ENCODE measurements around the gene TANGO2. TPM values are rescaled to one million over a fixed set of nuclear protein-coding genes. Genes with fewer than 3 reads are reported as not detected.

Gene TANGO2
- total RNA-seq, 1 donor from 2014 or later = 84.5 TPM

GRCh38 chr22:20021196-20022181, 579 bp downstream of the TANGO2 start:
- intact Hi-C loops (cut with DNase I) = loop anchor here (1.0 to 5.0 kb wide), 3 partner anchors 35 to 96 kb away; partner anchors contain the start of genes DGCR8, RANBP1 and TRMT2A
- DNase-seq (ENCODE audit: low spot score) = peak; percentile 86

- DNase-seq (ENCODE audit: low spot score) = no peak
- intact Hi-C loops (cut with DNase I) = loop anchor here (5.0 kb wide), 1 partner anchor 95 kb away; the partner anchor contains the start of genes RANBP1 and TRMT2A
Measured at GRCh38 chr22:20022231-20022977, 1.5 kb downstream of the TANGO2 start.

DNA sequence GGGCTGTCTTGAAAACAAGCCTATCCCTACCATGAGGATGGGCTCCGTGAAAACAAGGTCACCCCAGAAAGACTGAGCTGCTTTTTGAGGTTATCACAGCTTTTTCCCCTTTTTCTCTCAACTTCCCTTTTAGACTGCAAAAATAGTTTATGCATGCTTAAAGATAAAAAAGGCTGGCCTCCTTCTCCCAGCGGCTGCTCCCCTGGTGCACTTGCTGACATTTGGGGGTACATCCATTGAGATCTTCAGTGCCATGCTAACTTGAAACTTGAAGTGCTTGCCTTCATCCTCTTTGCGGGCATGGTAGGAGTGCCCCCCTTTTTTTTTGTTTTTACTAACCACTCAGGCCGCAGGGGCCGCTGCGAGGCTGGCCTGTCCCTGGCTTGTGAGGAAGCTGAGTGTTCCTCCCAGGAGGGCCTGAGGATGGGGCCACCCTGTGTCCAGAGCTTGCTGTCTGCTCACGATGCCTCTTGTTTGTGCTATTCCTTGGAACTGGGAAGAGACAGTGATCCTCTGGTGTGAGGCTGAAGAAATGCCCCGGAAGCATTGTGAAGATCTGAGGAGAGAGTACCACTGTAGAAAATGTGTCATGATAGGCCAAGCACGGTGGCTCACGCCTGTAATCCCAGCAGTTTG, 2.2 kb downstream of the TANGO2 start:
- intact Hi-C loops (cut with DNase I) = loop anchor here (5.0 kb wide), 1 partner anchor 94 kb away; the partner anchor contains the start of genes RANBP1 and TRMT2A
- DNase-seq (ENCODE audit: low spot score) = no peak

DNA sequence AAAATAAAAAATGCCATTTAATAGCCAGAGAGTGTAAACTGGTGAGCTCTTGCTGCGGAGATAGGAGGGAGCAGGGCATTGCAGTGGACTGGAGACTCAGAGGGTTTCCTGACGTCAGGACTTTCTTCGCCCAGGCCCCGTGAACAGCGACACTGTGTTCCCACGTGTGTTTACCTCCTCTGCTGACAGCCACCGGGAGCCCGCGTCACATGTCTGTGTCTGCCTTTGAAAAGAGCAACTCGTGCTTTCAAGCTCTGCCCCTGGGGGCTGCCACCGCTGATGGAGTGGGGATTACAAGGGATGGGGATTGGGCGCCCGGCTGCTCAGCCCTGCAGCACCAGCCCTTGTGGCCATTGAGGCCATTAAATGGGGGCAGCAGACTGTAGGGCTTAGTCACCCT, 3.3 kb downstream of the TANGO2 start:
- no peak for DNase-seq (ENCODE audit: low spot score)
- intact Hi-C loops (cut with DNase I) = loop anchor here (5.0 kb wide), 1 partner anchor 93 kb away; the partner anchor contains the start of genes RANBP1 and TRMT2A

- intact Hi-C loops (cut with DNase I) = loop anchor here (5.0 kb wide), 1 partner anchor 92 kb away; the partner anchor contains the start of genes RANBP1 and TRMT2A
- DNase-seq (ENCODE audit: low spot score) = no peak
Measured at GRCh38 chr22:20024650-20025397, 3.9 kb downstream of the TANGO2 start.

DNA sequence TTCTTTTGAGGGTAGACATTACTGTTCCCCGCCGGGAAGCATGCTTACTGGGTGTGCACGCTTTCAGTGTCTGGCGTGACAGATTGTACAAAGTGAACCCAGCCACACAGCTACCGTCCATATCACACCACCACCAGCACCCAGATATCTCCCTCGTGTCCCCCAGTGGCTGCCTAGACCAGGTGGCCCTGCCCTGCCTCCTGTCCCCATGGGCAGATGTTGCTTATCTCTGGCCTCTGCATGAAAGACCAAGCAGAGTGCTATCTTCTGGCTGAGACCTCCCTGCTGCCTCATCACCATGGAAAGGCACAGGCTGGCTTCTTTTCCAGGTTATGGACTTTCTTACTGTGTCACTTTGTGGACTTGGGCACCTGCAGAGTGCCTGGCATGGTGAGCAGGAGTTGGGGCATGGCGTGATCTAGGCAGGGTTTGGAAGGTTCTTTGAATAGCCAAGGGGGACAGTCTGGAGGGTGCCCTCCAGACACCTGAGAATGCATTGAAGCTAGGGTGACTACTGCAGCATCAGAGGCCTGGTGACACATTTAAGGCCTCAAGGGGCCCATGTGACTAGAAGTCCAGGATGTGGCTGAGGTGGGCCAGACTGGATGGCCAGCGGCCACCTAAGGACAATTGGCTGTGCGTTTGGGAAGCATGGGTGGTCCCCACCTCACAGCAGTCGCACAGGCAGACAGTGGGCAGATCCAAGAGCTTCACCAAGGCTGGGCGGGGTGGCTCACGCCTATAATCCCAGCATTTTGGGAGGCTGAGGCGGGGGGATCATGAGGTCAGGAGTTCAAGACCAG, 4.7 kb downstream of the TANGO2 start:
- intact Hi-C loops (cut with DNase I) = no loop called here
- no peak for DNase-seq (ENCODE audit: low spot score)

DNA sequence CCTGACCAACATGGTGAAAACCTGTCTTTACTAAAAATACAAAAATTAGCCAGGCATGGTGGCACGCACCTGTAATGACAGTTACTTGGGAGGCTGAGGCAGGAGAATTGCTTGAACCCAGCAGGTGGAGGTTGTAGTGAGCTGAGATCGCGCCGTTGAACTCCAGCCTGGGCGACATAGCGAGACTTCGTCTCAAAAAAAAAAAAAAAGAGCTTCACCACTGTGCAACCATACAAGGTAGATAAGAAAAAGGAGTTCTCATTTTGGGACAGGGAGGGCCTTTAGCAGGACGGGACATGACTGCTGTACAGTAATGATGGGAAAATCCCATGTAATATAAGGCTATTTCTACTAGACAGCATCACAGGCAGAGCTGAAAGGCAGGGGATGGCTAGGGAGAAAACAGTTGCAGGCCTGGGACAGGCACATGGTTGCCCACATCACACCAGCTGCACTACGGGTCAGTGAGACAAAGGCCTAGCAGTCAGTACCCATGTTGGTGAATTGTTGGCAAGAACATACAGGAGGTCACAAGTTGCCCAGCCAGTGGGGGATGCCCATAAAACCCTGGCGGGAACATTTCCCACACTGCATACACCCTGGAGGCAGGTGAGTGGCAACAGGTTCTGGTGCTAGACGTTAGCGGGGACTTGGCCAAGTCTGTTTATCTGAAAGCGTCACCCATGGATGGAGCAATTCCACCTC, 5.4 kb downstream of the TANGO2 start:
- DNase-seq (ENCODE audit: low spot score) = no peak
- intact Hi-C loops (cut with DNase I) = no loop called here

- no peak for DNase-seq (ENCODE audit: low spot score)
- intact Hi-C loops (cut with DNase I) = no loop called here
Measured at GRCh38 chr22:20026996-20027601, 6.2 kb downstream of the TANGO2 start.

DNA sequence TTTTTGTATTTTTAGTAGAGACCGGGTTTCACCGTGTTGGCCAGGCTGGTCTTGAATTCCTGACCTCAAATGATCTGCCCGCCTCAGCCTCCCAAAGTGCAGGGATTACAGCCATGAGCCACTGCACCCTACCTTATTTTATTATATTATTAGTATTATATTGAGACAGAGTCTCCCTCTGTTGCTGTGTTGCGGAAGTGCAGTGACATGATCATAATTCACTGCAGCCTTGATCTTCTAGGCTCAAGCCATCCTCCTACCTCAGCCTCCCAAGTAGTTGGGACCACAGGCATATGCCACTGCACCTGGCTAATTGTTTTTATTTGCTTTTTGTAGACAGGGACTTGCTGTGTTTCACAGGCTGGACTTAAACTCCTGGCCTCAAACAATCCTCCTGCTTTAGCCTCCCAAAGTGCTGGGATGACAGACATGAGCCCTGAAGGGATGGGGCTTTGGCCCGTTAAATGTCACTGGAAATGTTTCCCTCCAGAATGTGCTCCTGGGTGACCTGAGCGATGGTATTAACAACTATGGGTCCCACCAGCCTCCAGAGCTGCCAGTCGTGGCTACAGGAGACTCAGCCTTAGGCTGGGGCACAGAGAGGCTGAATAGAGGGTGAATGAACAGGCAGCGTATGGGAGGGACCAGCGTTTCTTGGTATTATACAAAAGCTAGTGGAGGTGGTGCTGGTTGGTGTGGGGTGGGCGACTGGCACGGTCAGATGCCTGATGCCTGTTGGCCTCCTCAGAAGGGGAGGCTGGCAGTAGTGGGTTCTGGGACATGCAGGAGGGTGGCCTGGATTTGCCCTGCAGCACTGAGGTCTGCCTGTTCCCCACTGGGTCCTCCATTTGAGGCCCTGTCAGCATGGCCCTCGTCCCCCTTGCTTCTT, 7.3 kb downstream of the TANGO2 start:
- no peak for DNase-seq (ENCODE audit: low spot score)
- intact Hi-C loops (cut with DNase I) = no loop called here

DNA sequence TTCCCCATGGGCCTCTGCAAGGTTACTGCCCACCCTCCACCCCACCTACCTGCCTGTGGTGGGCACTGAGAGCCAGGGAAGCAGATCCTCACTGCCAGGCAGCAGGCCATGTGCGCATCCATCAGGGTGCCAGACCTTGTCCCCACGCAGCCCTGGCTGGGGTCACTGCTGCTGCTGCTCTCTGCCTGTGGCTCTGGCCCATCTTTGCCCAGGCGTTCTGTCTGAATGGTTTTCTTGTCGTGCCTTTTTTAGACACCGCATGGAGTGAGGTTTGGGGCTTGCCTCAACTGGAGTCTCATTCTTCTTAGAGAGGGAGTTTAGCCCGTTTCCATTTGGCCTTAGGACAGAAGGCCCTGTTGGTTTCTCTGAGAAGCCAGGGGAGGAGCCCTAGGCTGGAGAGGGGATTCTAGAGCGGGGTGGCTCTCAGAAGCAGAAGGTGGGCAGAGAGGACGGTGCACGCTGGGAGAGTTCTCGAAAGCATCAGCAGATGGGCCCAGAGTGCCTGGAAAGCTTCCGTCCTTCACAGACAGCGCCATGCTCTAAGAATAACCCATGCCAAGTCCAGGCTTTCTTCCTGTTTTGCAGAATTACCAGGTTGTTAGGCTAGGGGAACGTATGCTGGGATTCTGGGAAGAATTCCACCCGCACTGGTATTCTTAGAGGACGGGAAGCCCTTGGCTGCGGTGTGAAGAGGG, 8.1 kb downstream of the TANGO2 start:
- intact Hi-C loops (cut with DNase I) = no loop called here
- DNase-seq (ENCODE audit: low spot score) = no peak

- no peak for DNase-seq (ENCODE audit: low spot score)
Measured at GRCh38 chr22:20029550-20030225, 8.8 kb downstream of the TANGO2 start.

DNA sequence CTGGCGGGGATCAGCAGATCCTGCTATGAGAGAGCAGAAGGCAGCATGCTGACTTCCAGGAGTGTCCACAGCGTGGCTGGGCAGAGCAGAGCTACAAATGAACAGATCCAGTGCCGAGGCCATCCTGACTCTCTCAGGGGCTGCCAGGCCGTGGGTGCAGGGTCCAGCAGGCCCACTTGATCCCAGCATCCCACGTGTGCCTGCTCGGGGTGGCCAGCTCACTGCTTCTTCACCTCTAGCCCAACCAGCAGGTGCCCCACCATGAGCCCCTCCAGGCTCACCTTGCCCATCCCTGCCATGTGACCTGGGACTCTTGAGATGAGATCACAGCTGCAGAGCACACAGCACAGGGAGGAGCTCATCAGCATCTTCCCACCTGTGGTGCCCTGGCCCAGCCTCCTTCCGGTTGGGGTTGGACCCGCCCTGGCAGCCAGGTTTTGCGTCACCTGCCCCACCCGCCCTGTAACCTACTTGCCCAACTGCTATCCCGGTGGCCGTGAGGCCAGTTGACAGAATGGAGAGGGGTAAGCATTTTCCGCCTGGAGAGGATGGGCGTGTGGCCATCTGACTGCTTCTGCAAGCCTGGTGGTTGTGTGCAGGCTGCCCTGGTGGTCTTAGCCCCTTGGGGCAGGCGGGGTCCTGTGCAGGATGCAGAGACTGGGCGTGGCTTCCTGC, 11.0 kb downstream of the TANGO2 start:
- intact Hi-C loops (cut with DNase I) = no loop called here
- no peak for DNase-seq (ENCODE audit: low spot score)

More at GRCh38 chr22:20029550-20030225, 8.8 kb downstream of the TANGO2 start:
- intact Hi-C loops (cut with DNase I) = no loop called here

- intact Hi-C loops (cut with DNase I) = no loop called here
- DNase-seq (ENCODE audit: low spot score) = no peak
Measured at GRCh38 chr22:20032407-20032991, 11.6 kb downstream of the TANGO2 start.

DNA sequence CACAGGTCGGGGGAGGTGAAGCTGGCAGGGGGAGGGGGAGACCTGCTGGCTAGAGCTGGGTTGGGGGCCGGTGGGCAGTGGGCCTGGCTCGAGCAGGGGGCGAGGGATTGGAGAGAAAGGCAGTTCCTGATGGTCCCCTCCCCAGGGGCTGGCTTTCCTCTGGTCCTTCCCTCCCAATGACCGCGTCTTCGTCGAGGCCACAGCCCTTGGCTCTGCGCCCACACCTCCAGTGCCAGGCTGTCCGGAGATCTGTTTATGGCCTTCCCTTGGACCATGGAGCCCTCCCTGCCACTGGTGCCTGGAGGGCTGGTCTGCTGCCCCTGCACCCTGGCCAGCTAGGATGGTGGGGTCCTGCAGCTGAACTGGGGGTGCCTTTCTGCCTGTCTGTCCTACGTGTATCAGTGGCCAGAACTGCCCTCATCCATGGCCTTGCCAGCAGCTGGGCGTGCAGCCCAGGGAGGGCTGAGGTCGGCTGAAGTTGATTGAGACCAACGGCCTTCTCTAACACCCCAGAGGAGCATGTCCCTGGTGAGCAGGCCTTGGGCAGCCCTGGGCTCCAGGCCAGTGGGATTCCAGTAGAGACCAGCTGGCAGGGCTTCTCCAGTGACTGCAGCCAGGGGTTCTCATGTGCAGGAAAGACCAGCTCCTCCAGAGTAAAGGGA, 12.3 kb downstream of the TANGO2 start:
- intact Hi-C loops (cut with DNase I) = no loop called here
- DNase-seq (ENCODE audit: low spot score) = peak; percentile 85

Measured in cardiac septum (tissue), 1 donor.